ENCODE data around the gene NOSIP. TPM values are rescaled to one million over a fixed set of nuclear protein-coding genes. Genes with fewer than 3 reads are reported as not detected.
A peak's percentile ranks its signal among the peaks of the same experiment; 100 is the strongest.

NOSIP gene
- total RNA-seq, 4 donors from 2014 or later = 56.5 to 105 (median 74.4) TPM

DNA sequence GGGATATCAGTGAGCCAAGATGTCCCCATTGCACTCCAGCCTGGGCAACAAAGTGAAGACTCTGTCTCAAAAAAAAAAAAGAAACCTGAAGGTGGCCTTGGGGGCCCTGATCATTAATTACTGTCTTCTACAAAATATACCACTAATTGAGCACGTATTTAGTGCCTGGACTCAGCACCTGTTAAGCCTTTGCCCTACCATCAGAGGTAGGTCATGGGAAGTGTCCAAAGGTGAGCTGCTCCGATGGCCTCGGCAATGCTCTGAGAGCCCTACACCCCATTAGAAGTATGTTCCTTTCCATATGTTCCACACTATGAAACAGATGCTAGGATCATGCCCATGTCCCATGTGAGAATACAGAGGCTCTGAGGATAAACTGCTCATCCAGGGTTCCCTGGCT lies 20.9 kb downstream of the NOSIP start:
- Histone ChIP-seq H3K27me3 (no peaks in the 10 kb centered on the region), H3K27ac (peak overlapping the region; percentile 79 to 92 (median 86)), H3K4me1 (peaks cover 13 to 81% (median 65%) of the 10 kb centered on the region in 4 donors), H3K36me3 (peaks cover 0 to 16% (median 8%) of the 10 kb centered on the region in 4 donors), H3K4me3 (no peak overlapping the region), H3K9me3 (no peaks in the 10 kb centered on the region)
- TF ChIP-seq POLR2A (IDR thresholded peaks at IDR 0.05) (no peak), EP300 (IDR thresholded peaks at IDR 0.05; ENCODE audit: low read depth) (no peak), POLR2AphosphoS5 (IDR thresholded peaks at IDR 0.05) (no peak)
- TF ChIP-seq, protein P1, sequence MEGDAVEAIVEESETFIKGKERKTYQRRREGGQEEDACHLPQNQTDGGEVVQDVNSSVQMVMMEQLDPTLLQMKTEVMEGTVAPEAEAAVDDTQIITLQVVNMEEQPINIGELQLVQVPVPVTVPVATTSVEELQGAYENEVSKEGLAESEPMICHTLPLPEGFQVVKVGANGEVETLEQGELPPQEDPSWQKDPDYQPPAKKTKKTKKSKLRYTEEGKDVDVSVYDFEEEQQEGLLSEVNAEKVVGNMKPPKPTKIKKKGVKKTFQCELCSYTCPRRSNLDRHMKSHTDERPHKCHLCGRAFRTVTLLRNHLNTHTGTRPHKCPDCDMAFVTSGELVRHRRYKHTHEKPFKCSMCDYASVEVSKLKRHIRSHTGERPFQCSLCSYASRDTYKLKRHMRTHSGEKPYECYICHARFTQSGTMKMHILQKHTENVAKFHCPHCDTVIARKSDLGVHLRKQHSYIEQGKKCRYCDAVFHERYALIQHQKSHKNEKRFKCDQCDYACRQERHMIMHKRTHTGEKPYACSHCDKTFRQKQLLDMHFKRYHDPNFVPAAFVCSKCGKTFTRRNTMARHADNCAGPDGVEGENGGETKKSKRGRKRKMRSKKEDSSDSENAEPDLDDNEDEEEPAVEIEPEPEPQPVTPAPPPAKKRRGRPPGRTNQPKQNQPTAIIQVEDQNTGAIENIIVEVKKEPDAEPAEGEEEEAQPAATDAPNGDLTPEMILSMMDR (IDR thresholded peaks at IDR 0.05) = no peak
- intact Hi-C loops (cut with DNase I; ENCODE audit: low total_unique reads) (no loop called here), in situ Hi-C loops (cut with MboI; ENCODE audit: low pct_ligation_motif_present in 1 of 4, low pct_unique_long_range_greater_than_20kb in 1 of 4, low sequenced_read_pairs in 3 of 4) (no loop called here)
- no peak for DNase-seq
- WGBS, 2 donors (ENCODE audit: low coverage in 1 of 2) = 83% methylated on average over 3 of the region's 3 CpGs; no CpG with 5 or more reads in 1 of the 2 donors

DNA sequence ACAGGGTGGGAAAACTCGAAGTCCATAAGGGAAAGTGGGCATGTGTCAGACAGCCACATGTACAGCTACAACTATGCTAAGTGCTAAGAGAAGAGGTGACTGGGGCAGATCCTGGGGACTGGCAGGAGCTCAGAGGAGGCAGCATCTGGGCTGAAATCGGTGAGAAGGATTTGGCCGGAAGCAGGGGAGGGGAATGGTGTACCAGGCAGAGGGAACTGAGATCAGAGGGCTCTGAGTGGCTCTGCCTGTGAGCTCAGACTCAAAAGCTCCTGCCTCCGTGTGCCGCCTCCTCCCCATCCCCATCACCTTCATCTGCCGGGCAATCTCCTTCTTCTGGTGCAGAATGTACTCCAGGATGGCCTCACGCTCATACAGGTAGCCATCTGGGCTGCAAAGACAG lies 21.8 kb downstream of the NOSIP start:
- no peak for DNase-seq
- in situ Hi-C loops (cut with MboI; ENCODE audit: low pct_ligation_motif_present in 1 of 4, low pct_unique_long_range_greater_than_20kb in 1 of 4, low sequenced_read_pairs in 3 of 4) = no loop called here
- TF ChIP-seq POLR2A (IDR thresholded peaks at IDR 0.05) = no peak
- TF ChIP-seq, protein P1 (IDR thresholded peaks at IDR 0.05) = no peak
- no peak for TF ChIP-seq EP300 (IDR thresholded peaks at IDR 0.05; ENCODE audit: low read depth)
- TF ChIP-seq POLR2AphosphoS5 (IDR thresholded peaks at IDR 0.05) = no peak
- no peaks in the 10 kb centered on the region for H3K27me3 ChIP-seq
- H3K4me3 ChIP-seq = no peak overlapping the region
- no peaks in the 10 kb centered on the region for H3K9me3 ChIP-seq
- H3K4me1 ChIP-seq = peaks cover 16 to 81% (median 68%) of the 10 kb centered on the region in 4 donors
- peak overlapping the region; percentile 3 to 92 (median 55) for H3K27ac ChIP-seq
- intact Hi-C loops (cut with DNase I; ENCODE audit: low total_unique reads) = no loop called here
- peaks cover 0 to 16% (median 8%) of the 10 kb centered on the region in 4 donors for H3K36me3 ChIP-seq
- 76% methylated on average over 7 of the region's 7 CpGs; no CpG with 5 or more reads in 1 of the 2 donors for WGBS, 2 donors (ENCODE audit: low coverage in 1 of 2)

DNA sequence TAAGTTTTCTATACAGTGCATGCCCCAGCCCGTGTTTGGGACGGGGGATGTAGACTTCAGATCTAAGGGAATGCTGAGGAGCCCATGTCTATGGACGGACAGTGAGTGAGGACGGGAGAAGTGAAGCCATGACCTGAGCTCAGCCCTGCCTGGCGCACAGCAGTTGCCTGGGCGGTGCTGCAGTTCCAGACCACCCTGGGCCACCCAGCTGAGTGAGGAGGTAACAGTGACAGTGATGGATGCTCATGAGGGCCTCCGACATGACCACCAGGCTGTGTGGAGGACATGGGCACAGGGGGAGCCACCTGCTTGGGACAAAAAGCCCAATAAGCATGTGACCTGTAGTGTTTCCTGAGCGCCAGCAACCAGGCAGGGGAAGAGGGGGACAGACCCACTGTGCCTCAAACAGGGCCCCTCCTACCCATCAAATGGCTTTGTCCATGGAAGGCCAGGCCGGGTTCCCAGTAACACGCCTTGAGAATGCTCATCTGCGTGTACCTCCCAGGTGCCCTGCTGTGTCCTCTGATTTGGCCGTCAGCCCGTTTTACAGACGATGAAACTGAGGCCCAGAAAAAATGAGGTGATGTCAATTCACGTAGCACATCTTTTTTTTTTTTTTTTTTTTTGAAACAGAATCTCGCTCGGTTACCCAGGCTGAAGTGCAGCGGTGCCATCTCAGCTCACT lies 22.6 kb downstream of the NOSIP start:
- Histone ChIP-seq H3K4me1 (peaks cover 18 to 81% (median 66%) of the 10 kb centered on the region in 4 donors), H3K27ac (peak overlapping the region in 3 of 4 donors; percentile 3 to 92 (median 52)), H3K9me3 (no peaks in the 10 kb centered on the region), H3K36me3 (peaks cover 0 to 16% (median 8%) of the 10 kb centered on the region in 4 donors), H3K4me3 (no peak overlapping the region), H3K27me3 (no peaks in the 10 kb centered on the region)
- no peak for TF ChIP-seq POLR2A (IDR thresholded peaks at IDR 0.05)
- TF ChIP-seq, protein P1 (IDR thresholded peaks at IDR 0.05) = no peak
- no peak for TF ChIP-seq POLR2AphosphoS5 (IDR thresholded peaks at IDR 0.05)
- TF ChIP-seq EP300 (IDR thresholded peaks at IDR 0.05; ENCODE audit: low read depth) = no peak
- no peak for DNase-seq
- in situ Hi-C loops (cut with MboI; ENCODE audit: low pct_ligation_motif_present in 1 of 4, low pct_unique_long_range_greater_than_20kb in 1 of 4, low sequenced_read_pairs in 3 of 4) (no loop called here), intact Hi-C loops (cut with DNase I; ENCODE audit: low total_unique reads) (no loop called here)
- 89 to 100% methylated on average over 1 to 18 of the region's 18 CpGs for WGBS, 2 donors (ENCODE audit: low coverage in 1 of 2)

DNA sequence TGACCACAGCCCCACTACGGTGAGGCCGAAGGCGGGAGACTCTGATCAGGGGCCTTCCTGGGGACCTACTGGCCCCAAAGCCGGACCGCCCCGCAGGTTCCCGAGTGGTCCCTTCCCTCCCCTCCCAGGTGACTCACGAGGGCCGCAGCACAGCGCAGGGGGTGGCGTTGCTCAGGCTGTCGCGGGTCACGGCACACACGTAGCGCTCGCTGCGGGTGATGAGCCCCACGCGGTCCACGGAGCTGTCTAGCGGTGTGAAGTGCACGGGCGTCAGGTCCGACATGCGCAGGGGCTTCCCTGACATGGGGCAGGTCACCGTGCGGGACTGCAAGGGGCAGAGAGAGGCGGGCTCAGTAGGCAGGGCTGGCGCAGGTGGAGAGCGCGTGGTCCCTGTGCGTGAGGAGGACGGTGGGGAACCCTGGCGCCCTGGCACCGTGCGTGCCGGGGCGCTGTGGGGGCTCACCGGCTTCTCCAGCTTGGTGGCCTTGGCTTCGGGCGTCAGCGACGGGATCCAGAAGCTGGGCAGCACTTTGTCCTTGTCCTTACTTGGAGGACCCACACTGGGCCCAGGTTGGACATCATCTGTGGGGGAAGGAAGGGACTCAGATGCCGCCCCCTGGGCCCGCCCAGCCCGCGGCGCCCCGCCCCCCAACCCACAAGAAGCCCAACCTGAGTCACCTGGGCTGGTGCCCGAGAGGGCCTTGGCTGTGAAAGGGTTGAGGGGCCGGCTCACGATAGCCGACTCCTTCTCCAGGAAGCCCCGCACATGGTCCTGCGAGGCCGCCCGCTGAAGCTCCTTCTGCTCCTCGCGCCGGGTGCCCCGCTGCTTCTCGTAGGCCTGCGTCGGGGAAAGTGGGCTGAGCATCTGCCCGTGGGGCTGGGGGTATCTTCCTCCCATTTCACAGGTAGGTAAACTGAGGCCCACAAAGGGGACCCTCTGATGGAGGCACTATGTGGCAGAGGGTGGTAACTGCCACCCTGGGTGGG lies 23.7 kb downstream of the NOSIP start:
- WGBS, 2 donors (ENCODE audit: low coverage in 1 of 2) = 87% methylated on average over 64 of the region's 66 CpGs; no CpG with 5 or more reads in 1 of the 2 donors
- in situ Hi-C loops (cut with MboI; ENCODE audit: low pct_ligation_motif_present in 1 of 4, low pct_unique_long_range_greater_than_20kb in 1 of 4, low sequenced_read_pairs in 3 of 4) = no loop called here
- Histone ChIP-seq H3K4me1 (peaks cover 24 to 81% (median 61%) of the 10 kb centered on the region in 4 donors), H3K4me3 (peak overlapping the region in 2 of 4 donors; percentile 7 to 9), H3K27me3 (no peaks in the 10 kb centered on the region), H3K9me3 (no peaks in the 10 kb centered on the region), H3K36me3 (peaks cover 0 to 16% (median 8%) of the 10 kb centered on the region in 4 donors), H3K27ac (peak overlapping the region; percentile 49 to 67 (median 52))
- TF ChIP-seq, protein P1 (IDR thresholded peaks at IDR 0.05) = no peak
- TF ChIP-seq POLR2A (IDR thresholded peaks at IDR 0.05) = no peak
- no peak for TF ChIP-seq EP300 (IDR thresholded peaks at IDR 0.05; ENCODE audit: low read depth)
- no peak for TF ChIP-seq POLR2AphosphoS5 (IDR thresholded peaks at IDR 0.05)
- intact Hi-C loops (cut with DNase I; ENCODE audit: low total_unique reads) = no loop called here
- no peak for DNase-seq
